CD4-positive, alpha-beta T cell treated with Interleukin-4 for 4 hours (primary cell): Measurements from ENCODE around the gene DOCK1.
"Not testable (repeated sequence)": the region's sequence is repeated elsewhere in the genome, so short reads cannot be mapped to it uniquely, and the experiment has no call there.

Source experiments
- DNase-seq: peaks from one replicate; pipeline ENCODE4 v3.0.0-alpha.2; 2020

Gene DOCK1

GRCh38 chr10:126904818-126905701 is at the start of gene DOCK1:
Gene DOCK1 (plus strand): TSS chr10:126905428. CDS start chr10:126905518, 90 bp downstream.
- no peak for DNase-seq

GRCh38 chr10:126857178-126857806 is 47.9 kb upstream of the DOCK1 start:
- no peak for DNase-seq

GRCh38 chr10:126867567-126868365 is 37.5 kb upstream of the DOCK1 start:
- DNase-seq: no peak

- no peak for DNase-seq
Measured at GRCh38 chr10:126868371-126868770, 36.9 kb upstream of the DOCK1 start.

GRCh38 chr10:126872135-126872534 is 33.1 kb upstream of the DOCK1 start:
- no peak for DNase-seq

- DNase-seq: no peak
Measured at GRCh38 chr10:126872768-126873167, 32.5 kb upstream of the DOCK1 start.

- DNase-seq: no peak
Measured at GRCh38 chr10:126876456-126876855, 28.8 kb upstream of the DOCK1 start.

GRCh38 chr10:126877390-126877789 is 27.8 kb upstream of the DOCK1 start:
- DNase-seq: no peak

GRCh38 chr10:126878594-126878993 is 26.6 kb upstream of the DOCK1 start:
- DNase-seq: no peak

- DNase-seq: no peak
Measured at GRCh38 chr10:126880926-126881325, 24.3 kb upstream of the DOCK1 start.

GRCh38 chr10:126882055-126882454 is 23.2 kb upstream of the DOCK1 start:
- DNase-seq: not testable (repeated sequence)

- DNase-seq: not testable (repeated sequence)
Measured at GRCh38 chr10:126888436-126888835, 16.8 kb upstream of the DOCK1 start.

GRCh38 chr10:126889421-126889820 is 15.8 kb upstream of the DOCK1 start:
- no peak for DNase-seq

- not testable (repeated sequence) for DNase-seq
Measured at GRCh38 chr10:126890797-126891196, 14.4 kb upstream of the DOCK1 start.

GRCh38 chr10:126892226-126893175 is 12.7 kb upstream of the DOCK1 start:
- DNase-seq: no peak

- no peak for DNase-seq
Measured at GRCh38 chr10:126893206-126893605, 12.0 kb upstream of the DOCK1 start.

- no peak for DNase-seq
Measured at GRCh38 chr10:126893841-126894240, 11.4 kb upstream of the DOCK1 start.

- DNase-seq: no peak
Measured at GRCh38 chr10:126895214-126895781, 9.9 kb upstream of the DOCK1 start.

- DNase-seq: no peak
Measured at GRCh38 chr10:126898460-126898859, 6.8 kb upstream of the DOCK1 start.

GRCh38 chr10:126899529-126899928 is 5.7 kb upstream of the DOCK1 start:
- DNase-seq: not testable (repeated sequence)

- DNase-seq: no peak
Measured at GRCh38 chr10:126902157-126902556, 3.1 kb upstream of the DOCK1 start.
